GM19035 (cell line): ENCODE data around the gene SCEL.

Experiments used
- ATAC-seq: cut with Tn5 transposase; IDR thresholded peaks from one replicate; pipeline ENCODE4 v1.9.1; 2021; ENCODE audit not compliant: unreplicated experiment

SCEL gene

DNA sequence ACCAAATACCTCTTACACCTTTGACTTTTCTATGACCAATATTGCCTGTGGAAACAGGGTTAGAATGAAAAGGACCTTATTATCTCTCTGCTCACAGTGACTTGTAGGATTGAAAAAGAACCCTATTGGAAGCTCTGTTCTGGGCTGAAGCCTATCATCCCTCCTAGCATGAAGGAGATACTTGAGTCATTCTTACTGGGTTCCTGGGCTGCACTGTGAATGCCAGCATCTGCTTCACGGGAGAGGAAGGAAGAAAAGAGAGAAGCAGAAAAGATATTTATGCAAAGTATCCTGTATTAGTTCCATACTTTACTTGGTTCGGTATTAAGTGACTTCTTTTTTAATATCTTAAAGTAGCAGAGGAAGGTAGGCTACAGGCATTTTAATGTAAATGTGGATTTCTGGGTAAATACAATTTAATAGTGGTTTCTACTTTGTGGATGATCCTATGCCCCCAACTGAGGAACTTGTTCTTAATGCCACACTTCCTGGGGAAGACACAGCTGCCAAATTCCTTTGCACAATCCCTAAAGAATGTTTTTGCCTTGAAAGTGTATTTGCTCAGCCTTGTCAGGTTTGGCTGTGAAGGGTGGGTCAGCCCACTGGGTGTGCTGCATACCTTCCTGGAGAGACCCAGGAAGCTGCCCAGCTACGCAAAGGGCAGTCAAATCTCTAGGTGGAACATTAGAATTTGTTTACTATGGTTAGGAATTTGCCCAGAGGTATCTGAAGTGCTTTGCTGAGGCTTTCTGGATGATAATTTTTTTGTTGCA lies 13.7 kb upstream of the SCEL start:
- ATAC-seq: no peak

DNA sequence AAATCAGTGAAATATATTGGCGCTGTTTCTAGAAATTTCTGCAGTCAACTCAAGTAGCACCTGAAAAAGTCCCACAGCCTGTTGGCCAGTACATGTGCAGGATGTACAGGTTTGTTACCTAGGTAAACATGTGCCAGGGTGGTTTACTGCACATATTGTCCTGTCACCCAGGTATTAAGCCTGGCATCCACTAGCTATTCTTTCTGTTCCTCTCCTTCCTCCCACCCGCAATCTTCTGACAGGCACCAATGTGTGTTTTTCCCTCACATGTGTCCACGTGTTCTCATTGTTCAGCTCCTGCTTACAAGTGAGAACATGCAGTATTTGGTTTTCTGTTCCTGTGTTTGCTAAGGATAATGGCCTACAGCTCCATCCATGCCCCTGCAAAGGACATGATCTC lies 13.1 kb upstream of the SCEL start:
- no peak for ATAC-seq

DNA sequence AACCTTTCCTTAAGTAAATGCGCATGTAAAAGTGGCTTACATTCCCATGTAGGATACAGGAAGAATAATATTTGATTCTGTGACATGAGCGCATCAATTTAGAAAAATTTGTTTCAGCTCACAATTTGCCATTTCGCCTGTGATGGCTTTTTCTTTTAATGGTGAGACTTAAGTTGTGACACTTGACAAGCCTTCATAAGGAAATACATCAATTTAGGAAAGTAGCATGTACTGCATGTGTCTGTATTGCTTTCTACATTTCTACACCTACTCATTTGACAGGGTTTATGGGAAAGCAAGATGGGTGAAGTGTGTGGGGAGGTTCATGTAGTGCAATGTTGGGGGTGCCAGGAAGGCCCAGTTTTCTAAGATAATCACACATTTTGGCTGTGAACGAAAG lies 12.1 kb upstream of the SCEL start:
- no peak for ATAC-seq

DNA sequence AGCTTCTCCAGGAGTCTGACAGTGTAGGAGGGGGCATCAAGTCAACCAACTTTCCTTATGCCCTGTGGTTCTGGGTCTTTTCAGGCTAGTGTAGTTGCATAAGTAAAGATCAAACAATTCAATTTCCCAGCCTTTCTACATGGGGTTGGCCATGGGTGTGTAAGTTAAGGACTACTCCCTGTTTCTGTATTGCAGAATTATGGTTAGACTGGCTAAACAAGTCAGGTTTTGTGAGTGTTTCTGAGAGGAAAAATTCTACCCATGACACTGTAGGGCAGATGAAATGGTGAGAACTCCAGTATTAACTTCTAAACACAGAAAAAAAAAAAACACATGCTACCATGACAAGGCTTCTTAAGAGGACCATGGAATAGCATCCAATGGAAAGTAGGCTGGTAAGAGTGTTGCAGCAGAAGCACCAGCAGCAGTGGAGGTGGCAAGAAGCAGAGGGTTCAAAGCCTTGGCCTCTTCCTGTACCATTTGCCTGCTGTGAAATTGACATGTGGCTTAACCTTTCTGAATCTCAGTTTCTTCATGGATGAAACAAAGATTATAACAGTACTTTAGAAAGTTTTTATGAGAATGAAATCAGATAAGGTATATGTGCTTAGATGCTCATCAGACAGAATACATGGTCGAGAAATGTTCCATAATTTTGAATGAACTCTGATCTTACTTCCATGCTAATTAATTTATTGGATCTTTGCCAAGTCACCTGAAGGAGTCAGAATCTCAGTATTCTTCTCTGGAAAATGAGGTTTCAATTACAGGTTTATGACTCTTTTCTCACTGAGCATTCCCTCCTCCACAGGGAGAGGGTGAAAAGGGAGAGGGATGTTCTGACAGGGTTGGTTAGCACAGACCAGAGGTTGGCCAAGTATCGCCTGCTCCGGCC lies 11.4 kb upstream of the SCEL start:
- no peak for ATAC-seq

DNA sequence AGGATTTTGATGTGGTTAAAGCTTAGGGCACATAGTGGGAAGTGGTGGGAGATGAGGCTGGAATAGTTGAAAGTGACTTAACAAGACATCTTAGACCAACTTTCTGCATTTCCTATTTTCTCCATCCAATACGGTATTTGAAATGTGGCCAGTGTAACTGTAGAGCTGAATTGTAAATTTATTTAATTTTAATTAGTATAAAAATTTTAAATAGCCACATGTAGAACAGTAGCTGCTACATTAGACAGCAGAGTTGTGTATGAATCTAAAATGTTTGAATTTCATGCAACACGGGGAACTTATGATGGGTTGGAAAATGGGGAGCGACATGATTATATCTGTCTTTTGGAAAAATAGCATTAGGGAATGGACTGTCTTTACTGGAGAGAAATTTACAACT lies 7.1 kb upstream of the SCEL start:
- no peak for ATAC-seq

DNA sequence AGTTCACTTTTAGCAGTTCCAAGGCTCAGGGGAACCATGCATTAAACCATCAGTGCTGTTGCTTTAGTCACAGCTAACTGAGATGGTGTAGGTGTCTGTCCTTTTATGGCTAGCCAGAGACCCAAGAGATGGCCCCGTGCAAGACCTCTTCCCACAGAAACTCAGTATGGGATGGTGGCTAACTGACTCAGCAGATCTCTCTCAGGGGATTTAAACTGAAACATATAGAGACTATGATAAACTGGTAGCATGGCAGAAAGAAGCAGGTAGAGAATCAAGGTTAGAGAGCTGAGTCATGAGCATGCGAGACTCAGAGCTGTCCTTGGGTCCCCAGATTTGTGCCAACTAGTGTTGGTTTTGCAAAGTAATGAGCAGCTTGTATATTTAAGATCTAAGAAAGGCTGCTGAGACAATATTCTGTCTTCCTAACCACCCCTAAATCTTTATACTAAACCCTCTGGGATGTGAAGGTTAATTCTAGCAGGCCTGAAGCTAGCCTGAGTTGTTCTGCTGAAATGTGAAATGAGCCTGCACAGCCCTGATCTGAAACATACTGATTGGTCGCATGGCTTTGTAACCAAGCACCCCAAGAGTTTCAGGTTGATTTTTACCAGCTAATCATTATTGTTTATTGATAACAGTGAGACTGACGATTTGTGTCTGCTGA lies 6.5 kb upstream of the SCEL start:
- peak; percentile 75 for ATAC-seq

DNA sequence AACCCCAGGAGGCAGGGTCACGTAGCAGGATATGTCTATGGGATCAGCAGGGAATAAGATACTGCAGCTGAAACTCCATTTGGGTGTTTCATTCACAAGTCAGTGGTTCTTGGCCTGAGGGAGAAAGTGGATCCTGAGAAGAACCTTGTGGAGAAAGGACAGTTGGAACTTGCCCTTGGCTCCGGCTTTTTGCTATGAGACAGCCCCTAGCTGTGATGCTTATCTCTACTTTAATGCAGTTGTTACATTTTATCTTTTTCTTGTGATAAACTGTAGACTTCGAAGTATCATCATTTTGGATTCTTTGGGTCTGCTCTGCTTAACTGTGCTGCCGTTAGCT lies 6.0 kb upstream of the SCEL start:
- no peak for ATAC-seq

DNA sequence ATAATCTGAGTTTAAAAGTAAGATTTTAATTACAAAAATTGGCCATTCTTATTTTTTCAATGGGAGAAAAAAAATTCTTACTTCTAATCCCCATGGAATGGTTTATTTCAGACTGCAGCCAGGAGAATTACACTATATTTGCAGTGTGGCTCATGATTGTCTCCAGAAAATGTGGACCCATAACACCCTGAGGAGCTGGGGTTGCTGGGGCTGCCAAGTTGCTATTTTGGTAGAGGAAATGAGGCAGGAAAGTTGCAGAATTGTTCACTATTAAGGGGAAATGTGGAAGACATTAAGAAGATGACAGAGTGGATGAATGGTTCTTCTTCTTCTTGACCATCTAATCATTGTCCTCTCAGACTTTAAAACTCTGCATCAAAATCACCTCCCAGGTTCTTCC lies 4.6 kb upstream of the SCEL start:
- ATAC-seq: no peak

DNA sequence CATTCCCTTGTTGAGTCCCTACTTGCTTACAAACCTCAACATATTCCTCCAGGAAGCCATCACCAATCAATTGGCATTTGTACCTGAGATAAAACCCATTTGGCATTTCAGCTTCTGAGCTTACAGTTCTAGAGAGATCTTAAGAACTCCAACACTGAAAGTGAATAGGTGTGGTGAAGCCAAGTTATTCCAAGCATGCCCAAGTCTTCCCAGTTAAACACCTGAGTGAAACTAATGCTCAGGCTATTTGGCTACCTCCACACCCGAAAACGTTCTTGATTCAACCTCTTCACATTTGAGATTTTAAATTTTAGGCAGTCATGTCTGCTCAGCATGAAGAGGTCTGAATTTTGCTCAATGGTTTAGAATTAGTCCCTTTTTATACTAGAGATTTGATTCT lies 2.5 kb upstream of the SCEL start:
- ATAC-seq: no peak

DNA sequence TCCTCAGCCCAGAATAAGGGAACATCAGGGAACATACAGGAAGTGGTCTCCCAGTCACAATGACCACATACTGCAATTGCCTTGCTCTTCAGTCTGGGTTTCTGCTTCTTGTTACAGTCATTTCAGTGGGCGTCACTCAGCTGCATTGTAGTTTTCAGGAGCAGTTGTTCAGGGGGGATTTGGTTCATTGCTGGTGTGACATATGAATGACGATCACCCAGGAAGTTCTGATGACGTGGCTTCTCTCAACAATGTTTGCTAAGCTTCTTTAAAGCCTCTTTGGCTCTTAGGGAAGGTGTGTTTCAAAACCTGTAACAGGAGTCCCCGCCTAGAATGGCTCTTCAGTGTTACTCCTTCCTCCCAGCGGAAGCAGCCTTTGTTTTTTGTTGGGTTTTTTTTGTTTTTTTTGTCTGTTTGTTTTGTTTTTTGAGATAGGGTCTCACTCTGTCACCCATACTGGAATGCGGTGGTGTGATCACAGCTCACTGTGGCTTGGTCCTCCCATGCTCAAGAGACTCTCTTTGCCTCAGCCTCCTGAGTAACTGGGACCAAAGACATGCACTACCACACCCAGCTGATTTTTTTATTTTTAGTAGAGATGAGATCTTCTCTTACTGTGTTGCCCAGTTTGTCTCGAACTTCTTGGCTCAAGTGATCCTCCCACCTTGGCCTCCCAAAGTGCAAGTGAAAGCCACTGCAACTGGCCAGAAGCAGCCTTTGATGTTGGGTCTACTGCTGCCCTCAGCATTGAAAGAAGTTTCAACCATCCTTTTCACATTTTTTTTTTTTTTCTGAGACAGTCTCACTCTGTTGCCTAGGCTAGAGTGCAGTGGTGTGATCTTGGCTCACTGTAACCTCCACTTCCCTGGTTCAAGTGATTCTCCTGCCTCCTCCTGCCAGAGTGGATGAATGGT lies 1.4 kb upstream of the SCEL start:
- ATAC-seq: no peak

DNA sequence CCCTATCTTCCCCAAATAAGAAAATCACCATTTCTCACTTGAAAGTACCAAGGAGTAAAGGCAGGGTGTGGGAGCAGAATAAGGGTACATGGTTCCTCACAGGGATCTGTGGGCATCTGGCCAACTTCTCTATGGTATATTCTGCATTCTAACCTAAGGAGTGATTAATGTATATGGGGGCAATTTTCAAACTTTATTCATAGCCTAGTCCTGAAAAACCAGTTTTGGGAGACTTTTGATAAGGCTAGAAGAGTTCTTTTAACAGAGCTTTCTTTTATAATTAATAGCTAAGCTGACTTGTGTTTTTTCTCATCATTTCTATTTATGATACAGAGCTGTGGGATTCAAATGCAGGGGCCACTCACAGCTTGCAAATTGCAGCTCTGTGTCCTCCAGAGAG lies 852 bp downstream of the SCEL start:
- no peak for ATAC-seq

DNA sequence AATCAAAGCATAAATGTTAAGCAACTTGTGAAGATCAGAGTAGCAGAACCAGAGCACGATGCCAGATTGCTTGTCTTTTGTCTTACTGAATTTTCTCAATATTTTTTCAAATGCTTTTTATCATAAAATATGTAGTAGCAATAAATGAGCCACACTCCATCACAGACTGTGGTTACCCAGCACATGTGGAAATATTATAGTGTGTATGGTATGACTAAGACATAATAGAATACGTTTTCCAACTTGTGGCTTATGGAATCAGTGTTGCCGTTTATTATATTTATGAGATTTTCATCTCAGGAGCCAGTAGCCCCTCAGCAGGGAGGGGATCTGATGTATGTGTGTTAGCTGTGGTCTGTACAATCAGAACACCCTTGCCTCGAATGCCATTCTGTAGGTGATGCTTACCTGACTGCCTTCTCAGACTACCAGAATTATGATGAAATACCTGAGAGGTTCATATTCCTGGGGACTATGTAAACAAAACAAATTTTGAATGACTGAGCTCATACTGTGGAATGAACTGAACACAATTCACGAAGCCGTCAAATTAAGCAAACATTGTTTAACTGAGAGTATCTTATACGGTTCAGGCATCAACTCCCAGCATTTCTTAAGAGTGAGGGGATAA lies 1.9 kb downstream of the SCEL start:
- ATAC-seq: no peak

DNA sequence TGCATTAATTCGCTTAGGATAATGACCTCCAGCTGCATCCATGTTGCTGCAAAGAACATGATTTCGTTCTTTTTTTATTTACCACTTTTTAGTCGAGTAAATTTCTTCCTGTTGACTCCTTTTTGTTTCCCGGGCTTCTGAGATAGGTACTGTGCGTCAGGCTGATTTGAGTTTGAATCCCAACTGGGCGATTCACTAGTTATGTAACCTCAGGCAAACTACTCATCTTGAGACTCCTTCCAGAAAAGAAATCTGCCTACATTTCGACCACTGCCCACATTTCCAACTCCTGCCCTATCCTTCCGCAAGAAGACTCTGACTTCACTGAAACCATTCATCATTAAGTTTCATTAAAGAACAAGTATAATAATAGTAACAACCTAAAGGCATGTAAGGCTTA lies 8.2 kb downstream of the SCEL start:
- ATAC-seq: no peak

DNA sequence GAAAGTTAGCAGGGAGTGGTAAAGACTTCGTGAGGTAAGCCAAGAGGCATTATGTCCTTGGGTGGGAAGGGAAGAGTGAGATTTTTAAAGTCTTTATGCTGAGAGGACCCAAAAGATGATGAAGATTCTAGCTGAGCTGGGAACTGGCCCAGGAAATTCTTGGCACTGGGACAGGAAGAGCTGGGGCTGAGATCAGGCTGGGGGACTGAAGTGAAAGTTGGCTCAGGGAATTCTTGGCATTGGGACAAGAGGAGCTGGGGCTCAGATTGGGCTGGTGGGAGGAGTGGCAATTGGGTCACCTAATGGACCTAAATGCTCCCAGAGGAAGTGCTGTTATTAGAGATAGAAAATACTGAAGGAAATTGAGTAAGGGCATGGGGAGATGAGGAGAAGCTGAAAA lies 8.8 kb downstream of the SCEL start:
- no peak for ATAC-seq

DNA sequence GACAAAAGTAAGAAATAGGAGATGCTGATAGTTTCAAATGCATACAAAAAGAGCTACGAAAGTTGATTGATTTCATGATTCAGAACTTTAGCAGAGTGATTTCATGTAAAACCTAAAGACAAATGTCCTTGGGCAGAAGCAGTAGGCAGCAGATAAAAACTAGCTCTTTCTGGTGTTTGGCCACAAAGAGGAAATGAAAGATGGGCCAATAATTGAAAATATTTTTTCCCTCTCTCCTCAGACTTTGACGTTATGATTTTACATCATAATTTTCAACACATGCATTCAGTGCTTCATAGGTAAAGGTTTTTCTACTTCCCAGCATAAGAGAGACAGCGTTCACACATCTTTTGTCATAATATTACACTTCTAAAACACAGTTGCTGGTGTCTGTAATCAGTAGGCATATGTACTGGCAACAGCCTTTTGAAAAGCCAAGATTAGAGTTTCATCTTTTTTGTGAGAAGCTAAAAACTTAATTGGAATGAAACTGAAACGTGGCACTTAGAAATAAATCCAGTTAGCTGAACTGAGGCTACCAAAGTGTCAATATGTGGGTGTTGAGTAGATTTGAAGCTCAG lies 9.3 kb downstream of the SCEL start:
- no peak for ATAC-seq

DNA sequence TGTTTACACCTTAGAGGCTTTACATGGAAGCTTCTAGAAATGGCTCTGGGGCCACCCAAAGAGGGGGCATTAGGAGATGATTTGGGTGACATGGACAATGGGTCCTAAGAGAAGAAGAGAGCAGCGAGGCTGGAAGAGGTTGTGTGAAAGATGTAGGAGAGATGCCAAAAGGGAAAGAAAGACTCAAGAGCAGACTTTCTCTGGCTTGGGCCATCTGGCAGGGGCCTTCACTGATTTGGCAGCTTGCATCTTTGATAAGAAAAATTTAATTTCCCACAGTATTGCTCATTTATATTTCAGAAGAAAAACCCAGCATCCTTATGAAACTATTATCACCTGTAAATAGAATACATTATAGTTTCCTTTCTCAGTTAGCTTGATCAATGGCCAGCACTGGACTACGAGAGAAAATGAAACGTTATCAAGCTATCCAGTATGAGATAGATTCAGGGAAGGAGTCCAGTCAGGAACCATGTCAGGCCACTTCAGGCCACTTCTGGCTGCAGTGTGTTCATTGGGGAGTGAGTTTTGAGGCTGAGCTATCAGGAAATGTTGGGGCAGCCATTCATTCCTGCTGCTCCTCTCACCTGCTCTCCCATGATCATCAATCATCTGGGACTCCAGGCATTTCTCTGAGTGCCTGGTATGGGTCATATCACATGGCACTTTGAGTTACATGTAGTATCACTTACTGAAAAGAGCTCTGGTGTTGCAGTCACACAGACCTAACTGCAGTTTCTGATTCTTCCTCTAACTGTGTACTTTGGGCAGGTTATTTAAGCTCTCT lies 10.3 kb downstream of the SCEL start:
- no peak for ATAC-seq

DNA sequence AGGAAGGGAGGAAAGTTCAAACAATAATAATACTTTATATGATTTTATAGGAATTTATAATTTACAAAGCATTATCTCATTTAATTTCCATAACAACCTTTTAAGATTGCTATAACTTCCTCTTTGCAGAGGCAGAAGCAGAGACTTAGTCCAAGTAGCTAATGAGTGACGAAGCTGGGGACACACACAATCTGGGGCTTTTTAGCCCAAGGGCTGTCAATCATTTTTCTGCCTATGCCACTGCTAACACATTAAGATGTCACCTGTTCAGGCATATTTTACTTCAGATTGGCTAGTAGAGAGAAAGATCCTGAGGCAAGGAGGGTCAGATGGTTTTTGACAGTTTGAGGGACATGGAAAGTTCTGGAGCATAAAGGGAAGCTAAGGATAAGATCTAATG lies 12.6 kb downstream of the SCEL start:
- no peak for ATAC-seq

DNA sequence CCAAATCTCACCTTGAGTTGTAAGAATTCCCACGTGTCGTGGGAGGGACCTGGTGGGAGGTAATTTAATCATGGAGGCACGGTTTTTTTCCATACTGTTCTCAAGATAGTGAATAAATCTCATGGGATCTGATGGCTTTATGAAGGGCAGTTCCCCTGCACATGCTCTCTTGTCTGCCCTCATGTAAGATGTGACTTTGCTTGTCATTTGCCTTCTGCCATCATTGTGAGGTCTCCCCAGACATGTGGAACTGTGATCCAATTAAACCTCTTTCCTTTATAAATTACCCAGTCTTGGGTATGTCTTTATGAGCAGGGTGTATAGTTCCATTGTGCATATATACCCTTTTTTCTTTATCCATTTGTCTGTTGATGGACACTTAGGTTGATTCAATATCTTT lies 13.1 kb downstream of the SCEL start:
- no peak for ATAC-seq

DNA sequence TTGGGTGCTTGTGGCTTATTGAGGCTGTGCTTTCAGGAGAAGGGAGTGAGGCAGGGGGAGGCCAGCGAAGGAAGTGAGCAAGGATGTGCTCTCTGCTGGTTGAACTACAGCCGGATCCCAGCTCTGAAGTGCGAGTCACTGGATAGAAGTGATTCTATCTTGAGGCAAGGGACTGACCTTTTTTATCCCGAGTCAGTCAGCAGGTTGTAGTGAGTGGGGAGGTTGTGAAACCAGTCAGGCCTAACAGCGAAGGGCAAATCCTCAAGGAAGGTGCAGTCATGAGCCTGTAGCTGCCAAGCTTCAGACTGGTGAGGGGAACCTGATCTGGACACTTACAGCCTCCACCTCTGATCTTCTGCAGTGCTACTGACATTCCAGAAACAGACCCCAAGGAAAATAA lies 18.6 kb downstream of the SCEL start:
- no peak for ATAC-seq
